ENCODE measurements around the gene HDAC1.
"Not testable (repeated sequence)": the region's sequence is repeated elsewhere in the genome, so short reads cannot be mapped to it uniquely, and the experiment has no call there.

HDAC1 gene

DNA sequence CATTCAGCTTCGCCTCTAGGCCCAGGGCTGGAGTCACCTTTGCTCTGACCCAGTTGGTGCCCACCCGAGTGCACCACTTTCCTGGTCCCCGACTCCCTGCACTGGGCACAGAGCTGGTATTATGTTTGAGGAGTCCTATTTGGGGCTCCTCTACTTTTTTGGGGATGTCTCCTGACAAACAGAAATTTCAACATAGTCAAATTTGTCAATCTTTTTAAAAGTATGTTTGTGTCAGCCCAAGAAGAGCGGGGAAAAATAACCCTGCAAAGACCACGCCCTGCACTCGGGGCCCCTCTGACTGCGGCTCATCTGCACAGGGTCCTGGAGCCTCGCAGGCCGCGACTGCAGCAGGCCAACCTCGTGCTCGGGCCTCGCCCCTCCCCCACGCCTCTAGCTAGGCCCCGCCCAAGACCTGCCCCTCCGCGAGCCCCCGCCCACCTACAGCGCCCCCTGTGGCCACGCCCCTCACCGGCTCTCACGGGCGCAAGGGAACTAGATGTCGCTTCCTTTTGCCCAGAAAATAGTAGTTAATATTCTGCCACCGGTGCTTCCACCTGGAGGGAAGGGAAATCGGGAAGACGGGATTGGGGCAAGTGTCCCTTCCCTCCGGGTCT is 59.0 kb downstream of the HDAC1 start:
- peak; percentile 56 for DNase-seq

DNA sequence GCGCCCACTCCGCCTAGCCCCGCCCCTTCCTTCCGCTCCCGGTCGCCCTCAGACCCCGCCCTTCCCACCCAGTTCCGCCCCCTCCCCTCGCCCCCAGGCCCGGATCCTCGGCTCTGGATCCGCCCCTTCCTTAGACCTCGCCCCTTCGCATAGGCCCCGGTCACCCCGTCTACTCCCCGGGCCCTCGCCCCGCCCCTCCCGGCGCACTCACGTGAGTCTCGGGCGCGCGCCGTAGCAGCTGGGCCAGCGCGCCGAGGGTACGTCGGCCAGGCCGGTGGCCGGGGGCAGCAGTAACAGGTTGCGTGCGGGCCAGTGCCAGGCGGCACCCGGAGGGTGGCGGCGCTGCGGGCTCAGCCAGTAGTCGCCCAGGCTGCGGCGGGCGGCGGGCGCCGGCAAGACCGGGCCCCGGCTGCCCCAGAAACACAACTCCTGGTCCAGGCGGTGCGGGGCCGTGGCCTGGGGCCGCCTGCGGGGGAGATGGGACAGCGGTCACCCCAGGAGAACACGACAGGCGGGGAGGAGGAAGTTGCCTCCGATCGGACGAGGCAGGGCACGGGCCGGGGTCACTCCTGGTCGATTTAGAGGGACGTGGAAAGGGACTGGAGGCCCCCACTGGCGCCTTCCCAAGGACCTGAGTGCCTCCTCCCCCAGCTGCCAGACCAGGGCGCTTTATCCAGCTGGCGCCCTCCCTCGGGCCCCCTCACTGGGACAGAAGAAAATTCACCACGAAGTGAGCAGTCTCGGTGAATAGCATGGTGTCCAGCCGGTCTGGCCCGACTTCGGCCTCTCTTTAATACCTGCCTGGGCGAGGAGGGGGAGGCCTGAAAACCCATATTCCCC is 59.7 kb downstream of the HDAC1 start:
- DNase-seq, result peak; percentile 70

DNA sequence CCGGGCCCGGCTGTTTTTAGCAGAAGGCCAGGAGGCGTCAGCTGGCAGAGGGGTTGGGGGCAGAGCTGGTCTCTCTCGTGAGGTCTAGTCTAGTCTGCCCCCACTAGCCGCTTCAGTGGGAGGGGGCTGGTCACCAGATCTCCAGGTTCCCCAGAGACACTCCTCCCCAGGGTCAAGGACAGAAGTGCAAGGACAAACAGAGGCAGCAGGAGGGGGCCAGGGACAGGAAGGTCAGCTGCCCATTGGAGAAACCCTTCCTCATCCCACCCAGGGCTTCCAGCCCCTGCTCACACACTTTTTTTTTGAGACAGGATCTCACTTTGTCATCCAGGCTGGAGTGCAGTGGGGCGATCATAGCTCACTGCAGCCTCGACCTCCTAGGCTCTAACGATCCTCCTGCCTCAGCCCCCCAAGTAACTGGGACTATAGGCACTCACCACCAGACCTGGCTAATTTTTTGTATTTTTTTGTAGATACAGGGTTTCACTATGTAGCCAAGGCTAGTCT is 60.4 kb downstream of the HDAC1 start:
- DNase-seq, result no peak

DNA sequence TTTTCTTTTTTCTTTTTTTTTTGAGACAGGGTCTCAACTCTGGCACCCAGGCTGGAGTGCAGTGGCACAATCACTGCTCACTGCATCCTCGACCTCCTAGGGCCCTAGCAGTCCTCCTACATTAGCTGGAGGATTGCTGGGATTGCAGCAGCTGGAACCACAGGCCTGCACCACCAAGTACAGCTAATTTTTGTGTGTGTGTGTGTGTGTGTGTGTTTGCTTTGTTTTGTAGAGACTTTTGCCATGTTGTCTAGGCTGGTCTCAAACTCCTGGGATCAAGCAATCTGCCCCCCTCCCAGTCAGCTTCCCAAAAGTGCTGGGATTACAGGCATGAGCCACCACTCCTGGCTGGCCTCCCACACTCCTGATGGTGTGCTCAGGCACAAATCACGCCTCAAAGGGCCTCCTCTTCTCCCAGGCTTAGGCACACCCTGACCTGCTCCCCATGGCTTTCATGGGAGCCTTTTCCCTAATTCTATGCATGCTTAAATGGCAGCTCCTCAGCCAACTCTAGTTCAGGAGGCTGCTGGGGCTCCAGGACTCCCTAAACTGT is 61.0 kb downstream of the HDAC1 start:
- DNase-seq, result no peak

DNA sequence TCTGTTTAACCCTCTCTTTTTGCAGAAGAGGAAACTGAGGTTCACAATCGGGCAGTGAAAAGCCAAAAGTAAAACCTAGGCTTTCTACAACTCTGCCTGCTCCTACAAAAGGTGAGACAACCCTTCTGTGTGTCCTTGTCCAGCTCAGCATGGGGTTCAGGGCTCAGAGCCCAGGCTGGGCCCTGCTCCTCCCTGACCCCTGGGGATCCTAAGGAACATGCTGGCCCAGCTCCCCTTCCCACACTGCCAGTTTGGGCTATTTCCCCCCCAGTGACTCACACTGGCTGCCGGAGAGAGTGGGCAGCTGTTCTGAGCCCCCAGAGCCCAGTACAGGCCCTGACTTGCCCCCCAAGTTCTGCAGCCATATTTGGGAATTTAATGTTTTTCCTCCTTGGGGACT is 61.5 kb downstream of the HDAC1 start:
- DNase-seq, result no peak

DNA sequence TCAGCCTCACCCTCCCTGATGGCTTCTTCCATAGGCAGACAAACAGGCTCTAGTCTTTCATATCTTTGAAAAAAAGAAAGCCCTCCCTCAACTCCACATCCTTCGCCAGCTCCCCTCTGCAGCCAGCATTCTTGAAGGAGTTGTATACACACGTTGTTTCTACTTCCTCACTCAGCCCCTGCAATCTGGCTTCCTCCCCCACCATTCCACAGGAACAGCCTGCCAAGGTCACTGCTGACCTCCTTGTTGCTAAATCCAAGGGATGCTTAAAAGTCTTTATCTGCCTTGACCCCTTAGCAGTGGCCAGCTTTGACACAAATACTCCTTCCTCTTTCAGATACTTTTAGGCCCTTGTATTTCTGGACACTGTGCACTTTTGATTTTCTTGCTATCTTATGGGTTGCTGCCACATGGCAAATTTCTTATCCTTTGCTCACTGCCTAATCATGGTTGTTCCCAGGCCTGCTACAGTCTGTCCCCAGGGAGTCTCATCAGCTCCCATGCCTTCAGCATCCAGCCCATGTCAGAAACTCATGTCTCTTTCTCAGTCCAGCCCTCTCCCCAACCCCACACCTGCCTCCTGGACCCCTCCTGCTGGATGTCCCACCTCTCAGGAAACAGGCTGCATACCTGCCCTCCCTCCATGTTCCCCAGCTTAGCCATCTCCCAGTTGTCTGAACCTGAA is 62.1 kb downstream of the HDAC1 start:
- no peak for DNase-seq

DNA sequence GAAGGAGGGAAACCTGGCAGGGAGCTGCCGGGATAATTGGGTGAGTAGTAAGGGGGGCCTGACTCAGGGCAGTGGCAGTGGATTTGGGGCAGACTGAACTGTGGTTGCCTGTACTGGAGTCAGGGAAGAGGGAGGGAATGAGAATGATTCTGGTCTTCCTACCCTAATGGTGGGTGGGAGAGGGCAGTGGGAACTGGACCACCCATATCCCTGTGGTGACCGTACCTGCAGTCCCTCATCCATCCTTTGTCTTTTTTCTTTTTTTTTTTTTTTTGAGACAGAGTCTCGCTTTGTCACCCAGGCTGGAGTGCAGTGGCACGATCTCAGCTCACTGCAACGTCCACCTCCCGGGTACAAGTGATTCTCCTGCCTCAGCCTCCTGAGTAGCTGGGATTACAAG is 63.9 kb downstream of the HDAC1 start:
- not testable (repeated sequence) for DNase-seq

DNA sequence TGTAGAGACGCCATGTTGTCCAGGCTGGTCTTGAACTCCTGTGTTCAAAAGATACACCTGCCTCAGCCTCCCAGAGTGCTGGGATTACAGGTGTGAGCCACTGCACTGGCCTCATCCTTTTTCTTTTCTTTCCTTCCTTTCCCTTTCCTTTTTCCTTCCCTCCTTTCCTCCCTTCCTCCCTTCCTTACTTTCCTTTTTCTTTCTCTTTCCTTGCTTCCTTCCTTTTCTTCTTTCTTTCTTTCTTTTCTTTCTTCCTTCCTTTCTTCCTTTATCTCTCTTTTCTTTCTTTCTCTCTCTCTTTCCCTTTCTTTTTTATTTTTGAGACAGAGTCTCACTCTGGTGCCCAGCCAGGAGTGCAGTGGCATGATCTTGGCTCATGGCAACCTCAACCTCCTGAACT is 64.6 kb downstream of the HDAC1 start:
- no peak for DNase-seq

DNA sequence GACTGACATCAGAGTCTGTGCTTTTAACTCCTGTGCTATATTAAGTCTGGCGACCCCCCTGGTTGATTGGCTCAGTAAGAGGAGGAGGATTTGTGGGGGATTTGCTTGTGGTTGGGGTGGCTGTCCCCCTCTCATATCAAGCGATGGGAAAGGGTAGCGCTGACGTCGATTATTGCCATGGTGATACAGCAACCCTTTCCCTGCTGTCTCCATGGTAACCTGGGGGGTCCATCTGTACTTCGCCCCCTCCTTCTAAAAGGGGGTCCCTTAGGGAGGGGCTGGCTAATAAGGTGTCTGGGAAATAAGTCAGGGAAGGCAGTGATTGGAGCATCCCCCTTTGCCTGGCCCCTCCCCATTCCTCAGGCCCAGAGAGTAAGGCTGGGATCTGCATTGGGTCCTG is 65.7 kb downstream of the HDAC1 start:
- DNase-seq, result no peak

DNA sequence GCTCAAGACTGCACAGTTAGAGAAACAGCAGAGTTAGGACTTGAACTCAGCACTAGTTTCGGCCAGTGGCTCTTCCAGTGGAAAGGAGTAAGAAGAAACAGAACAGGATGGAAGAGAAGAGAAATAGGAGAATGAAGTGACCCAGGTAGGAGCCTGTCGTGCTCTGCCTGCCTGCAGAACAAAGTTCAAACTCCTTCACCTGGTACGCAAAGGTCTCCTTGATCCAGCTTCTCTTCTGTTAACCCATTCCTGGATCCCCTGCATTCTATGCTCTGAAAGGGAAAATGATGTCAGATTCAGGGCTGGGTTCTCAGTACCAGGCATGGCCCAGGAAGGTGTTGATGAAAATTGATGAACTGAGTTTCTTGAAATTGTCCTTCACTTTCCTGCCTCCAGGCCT is 66.6 kb downstream of the HDAC1 start:
- no peak for DNase-seq

DNA sequence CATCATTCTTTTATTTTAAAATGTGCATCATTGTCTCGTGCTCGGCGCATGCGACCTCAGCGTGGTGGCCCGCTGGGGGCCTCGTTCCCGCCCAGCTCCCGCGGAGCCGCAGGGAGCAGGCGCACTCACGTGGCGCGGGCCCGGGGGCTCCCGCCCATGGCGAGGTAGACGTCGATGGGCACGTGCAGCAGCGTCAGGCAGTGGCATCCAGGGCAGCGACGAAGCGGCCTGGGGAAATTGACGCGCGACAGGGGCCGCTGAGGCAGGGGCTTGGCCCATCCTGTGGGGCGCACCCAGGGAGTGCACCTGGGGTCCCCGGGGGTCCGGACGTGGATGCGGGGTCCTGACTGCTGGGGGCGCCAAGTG is 69.4 kb downstream of the HDAC1 start:
- DNase-seq, result no peak

DNA sequence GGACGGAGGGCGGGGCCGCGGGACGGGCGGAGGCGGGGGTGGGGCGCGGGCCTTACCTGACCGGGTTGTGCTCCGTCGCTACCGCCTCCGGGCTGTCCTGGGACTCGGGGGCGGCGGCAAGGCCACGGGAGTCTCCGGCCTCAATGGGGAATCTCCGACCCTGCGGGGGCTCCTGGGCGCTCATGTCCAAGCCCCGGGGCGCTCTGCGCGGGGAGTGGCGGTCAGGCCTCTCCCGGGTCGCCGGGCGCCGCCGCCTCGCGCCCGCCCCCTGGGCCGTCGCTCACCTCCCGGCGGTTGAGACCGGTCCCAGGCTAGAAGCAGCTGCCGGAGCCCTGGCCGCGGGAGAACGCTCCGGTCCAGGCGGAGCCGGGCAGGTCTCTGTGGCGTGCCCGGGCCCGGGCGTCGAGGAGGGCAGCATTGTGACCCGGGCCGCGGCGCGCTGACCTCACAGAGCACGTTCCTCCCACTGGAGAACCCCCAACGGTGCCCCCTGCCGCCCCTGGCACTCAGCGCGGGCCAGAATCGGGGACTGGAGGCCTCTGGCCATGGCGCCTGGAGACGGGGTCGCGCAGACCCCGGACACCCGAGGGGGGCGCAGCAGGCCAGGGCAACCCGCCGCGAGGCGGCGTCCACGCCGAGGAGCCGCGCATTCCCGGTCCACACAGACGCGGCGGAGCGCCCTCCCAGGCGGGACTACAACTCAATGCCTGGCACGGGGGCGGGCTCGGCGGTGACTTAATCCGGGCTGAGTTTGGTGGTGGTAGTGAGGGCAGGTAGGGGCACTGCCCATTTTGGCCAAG is 70.0 kb downstream of the HDAC1 start:
- DNase-seq, result peak; percentile 18

DNA sequence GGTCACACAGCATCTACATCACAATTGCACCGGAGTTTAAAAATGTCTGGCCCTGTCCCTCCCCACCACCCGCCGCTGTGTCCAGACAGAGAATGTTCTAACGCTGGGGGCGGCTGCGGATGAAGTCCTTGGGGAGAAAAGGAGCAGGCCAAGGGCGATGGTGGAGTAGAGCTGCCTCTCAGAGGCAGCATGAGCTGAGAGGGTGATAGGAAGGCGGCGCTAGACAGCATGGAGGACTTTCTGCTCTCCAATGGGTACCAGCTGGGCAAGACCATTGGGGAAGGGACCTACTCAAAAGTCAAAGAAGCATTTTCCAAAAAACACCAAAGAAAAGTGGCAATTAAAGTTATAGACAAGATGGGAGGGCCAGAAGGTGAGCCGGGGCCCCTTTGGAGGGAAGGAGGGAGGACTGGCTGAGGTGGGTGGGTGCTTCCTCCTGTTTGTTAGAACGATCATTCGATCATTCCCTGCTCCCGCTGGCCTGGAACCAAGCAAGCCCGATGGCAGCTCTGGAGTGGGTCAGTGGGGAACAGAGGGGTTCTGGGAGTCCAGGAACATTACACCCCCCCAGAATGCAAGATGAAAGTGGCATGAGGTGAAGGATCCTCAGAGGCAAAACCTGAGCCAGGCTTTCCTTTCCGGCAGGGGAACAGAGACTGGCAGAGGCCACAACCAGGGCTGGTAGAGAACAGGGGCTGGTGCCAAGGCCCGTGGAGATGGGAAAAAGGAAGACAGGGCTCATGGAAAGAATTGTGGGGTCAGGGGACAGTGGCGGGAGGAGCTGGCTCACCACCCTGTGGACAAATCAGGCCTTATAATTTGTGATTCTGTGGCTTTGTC is 70.8 kb downstream of the HDAC1 start, which contains the start of the genes FAM229A and TSSK3:
Gene FAM229A (minus strand): TSS at position 12 of the 840 bp plus-strand sequence. CDS start 394 bp downstream, outside the sequence.
Gene TSSK3 (plus strand): TSS at position 66 of the 840 bp plus-strand sequence. CDS start 163 bp downstream, at position 229.
- DNase-seq, result no peak

DNA sequence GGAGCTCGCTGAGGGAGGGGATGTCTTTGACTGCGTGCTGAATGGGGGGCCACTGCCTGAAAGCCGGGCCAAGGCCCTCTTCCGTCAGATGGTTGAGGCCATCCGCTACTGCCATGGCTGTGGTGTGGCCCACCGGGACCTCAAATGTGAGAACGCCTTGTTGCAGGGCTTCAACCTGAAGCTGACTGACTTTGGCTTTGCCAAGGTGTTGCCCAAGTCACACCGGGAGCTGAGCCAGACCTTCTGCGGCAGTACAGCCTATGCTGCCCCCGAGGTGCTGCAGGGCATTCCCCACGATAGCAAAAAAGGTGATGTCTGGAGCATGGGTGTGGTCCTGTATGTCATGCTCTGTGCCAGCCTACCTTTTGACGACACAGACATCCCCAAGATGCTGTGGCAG is 71.8 kb downstream of the HDAC1 start:
- DNase-seq, result no peak

DNA sequence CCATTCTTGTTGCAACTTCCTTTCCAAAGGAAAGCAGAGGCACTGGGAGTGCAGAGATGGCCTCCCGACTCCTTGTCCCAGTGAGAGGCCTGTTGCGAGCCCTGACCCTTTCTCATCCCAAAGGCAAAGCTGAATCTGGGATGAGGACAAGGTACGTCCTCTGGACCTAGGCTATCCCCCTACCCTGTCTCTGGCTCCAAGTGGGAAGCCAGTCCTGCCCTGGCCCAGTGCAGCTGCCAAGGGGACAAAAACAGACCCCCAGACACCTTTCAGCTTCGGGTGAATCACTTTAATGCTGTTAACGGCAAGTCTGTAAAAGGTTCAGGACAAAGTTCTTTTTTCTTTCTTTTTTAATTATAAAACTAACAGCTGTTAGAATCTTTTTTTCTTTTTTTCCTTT is 73.0 kb downstream of the HDAC1 start:
- DNase-seq, result no peak

DNA sequence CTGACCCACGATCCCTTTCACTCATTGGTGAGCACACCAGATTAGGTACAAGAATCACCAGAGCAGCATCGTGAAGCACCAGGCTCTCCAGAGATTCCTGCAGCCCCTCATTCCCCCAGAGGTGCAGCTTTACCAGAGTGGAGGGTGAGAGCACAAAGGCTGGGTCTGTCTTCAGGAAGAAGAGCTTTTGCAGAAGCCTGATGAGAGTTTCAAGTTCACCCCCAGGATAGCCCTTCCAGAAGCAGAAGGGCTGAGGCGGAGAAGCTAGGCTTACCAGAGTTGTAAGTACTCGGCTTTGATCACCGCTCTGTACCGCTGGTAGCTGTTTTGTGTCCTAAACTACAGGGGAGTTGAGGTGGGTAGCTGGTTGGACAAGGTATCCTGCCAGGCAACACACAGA is 73.6 kb downstream of the HDAC1 start:
- no peak for DNase-seq

DNA sequence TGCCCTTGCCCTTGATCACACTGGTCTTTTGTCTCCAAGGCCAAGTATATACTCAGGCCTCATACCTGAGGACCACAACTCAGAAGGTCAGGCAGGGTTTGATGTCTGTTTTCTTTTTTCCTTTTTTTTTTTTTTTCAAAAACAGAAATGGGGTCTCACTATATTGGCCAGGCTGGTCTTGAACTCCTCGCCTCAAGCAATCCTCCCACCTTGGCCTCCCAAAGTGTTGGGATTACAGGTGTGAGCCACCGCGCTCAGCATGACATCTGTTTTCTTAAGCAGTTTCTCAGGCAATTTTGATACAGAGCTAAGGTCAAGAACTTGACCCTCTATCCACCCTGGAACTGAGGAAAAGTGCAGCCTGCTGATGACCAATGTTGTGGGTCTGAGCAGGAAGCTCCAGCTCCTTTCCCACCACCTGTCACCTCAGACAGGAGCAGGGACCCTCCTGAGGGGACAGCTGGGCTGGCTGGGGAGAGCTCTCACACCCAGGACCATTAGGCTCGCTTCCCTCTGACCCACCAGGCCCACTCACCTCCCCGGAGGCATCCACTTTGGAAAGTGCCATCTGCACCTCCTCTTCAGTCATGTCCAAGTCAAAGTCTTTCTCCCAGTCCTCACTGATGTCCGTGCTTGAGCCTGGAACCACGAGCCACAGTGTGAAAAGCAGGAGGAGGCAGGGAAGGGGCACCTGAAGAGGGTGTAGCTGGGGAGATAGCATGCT is 76.2 kb downstream of the HDAC1 start:
- no peak for DNase-seq

DNA sequence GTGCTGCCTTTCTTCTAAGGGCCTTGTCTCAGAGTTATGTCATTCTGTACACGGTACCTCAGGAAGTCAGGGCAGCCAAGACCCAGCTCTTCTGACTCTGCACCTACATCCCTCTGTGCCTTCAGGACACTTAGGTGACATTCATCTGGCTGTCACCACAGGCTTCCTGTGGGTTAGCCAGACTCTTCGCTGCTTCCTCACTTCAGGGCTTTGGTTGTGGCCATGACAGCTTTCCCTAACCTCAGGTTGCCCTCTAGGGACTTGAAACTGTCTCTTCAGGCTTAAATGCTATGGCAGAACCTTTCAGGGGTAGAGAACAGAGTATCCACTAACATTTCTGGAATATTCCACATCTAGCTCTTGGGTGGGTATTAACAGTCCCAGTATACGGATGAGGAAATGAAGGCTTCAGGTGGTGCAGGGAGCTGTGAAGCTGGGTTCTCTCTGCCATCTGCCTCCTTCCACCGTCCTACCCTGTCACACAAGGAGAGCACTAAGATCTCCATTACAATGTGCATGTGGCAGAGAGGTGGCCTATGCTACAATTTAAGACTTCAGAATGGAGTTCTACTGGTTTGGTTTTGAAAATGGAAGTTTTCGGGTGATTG is 80.4 kb downstream of the HDAC1 start:
- peak; percentile 28 for DNase-seq

DNA sequence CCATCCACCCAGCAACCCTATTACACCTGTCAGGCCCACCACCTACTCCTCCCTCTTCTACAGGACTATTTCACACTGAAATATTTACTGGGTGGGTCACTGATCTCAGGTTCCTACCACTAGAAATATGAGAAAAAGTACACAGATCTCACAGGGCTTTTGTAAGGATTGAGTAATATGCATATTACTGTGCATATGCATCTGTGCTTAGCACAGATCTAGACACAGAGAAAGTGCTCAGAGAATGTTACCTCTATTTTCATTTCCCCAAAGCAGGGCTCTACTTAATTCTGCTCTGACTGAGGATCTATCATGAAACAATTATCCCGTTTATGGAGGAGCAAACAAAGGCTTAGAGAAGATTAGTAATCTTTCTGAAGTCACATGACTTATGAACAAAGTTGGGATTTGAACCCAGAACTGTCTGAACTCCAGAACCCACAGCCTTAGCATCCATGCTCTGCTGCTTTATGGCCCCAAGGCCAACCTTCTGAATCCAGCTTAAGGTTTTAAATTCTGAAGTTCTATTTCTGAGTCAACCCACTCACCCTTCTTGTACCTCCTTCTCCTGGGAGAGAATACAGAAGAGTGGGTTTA is 82.2 kb downstream of the HDAC1 start:
- no peak for DNase-seq

DNA sequence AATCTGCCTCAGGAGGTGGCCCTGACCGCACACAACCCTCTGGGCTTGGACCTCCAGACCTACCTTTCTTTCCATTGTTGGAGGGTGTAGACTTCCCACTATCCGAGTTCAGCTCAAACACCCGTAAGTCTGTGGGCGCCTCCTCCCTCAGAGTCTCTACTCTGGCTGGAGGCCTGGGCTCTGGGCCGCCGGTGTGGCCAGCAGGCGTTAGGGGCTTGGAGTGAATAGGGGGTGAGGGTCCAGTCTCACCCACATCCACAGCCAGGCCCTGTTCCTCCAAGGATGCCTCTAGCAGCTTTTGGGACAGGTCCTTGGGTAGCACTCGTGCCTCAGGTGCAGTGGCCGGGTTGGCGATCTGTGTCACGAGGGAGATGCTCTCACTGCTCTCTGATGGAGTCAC is 84.3 kb downstream of the HDAC1 start:
- DNase-seq, result no peak

All from inflammatory macrophage treated with lipopolysaccharide for 4 hours (primary cell).